ENCODE data around the gene PHKG2.

GRCh38 chr16:30779596-30779995 is 31.4 kb downstream of the PHKG2 start:
- TF ChIP-seq CTCF (optimal IDR thresholded peaks at IDR 0.05 in 1 of 3, IDR thresholded peaks at IDR 0.05 in 1 of 3, conservative IDR thresholded peaks at IDR 0.05 in 1 of 3; ENCODE audit: extremely low read depth in 1 of 3, insufficient read depth in 2 of 3, low read length in 3 of 3) (no peak), EZH2 (IDR thresholded peaks at IDR 0.05; ENCODE audit: low read length) (no peak)

Measured in keratinocyte (primary cell).